GM19193 (cell line): ENCODE results near the gene PPP1R37.
A peak's percentile ranks its signal among the peaks of the same experiment; 100 is the strongest.

Experiments used
- POLR2A ChIP-seq: IDR thresholded peaks from 4 replicates; pipeline ENCODE4 v1.6.1; 2011; ENCODE audit not compliant: insufficient read depth, insufficient read length; ENCODE audit errors: extremely low read depth

The PPP1R37 gene

GRCh38 chr19:45063851-45064801, 28.9 kb upstream of the PPP1R37 start:
- TF ChIP-seq POLR2A: no peak

DNA sequence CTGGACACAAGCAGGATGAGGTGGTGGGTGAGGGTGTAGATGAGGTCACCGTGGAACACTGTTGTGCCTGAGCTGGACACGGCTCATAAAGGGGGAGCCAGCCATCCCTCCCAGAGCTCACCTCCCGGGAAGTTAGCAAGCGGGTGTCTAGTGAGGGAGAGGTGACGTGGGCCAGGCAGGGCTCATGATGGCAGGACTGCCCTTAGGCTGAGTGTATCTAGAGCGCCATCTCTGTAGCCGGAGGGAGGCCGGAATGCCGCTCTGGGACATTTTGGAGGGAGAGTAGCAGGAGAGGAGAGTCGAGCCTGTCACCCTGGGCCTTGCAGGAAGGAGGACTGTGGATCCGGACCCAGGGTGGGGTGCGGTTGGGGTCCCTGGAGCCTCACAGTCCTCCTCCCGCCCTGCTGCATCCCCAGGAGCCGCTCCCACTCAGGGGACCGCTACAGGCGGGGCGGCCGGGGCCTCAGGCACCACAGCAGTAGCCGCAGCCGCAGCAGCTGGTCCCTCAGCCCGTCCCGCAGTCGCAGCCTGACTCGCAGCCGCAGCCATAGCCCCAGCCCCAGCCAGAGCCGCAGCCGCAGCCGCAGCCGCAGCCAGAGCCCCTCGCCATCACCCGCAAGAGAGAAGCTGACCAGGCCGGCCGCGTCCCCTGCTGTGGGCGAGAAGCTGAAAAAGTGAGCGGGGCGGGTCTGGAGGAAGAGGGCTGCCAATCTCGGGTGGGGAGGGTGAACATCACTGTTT, 25.9 kb upstream of the PPP1R37 start:
- no peak for TF ChIP-seq POLR2A

DNA sequence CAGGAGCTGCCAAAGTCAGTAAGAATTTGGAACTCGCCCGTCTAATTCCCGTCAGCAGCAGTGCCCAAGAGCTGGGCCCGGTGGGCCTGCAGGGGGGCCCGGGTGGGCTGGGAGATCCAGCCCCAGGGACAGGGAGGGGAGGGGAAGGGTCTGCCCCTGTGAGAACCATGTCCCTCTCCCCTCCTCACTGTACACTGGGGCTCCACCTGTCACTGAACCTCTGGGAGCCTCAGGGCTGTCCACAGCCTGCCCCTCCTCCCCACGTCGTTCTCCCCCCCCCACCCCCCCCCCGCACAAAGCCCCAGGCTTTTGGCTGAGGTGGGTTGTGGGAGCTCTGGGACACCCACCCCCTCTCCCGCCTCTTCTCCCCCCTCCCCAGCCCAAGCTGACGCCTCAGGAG, 24.9 kb upstream of the PPP1R37 start:
- no peak for TF ChIP-seq POLR2A

DNA sequence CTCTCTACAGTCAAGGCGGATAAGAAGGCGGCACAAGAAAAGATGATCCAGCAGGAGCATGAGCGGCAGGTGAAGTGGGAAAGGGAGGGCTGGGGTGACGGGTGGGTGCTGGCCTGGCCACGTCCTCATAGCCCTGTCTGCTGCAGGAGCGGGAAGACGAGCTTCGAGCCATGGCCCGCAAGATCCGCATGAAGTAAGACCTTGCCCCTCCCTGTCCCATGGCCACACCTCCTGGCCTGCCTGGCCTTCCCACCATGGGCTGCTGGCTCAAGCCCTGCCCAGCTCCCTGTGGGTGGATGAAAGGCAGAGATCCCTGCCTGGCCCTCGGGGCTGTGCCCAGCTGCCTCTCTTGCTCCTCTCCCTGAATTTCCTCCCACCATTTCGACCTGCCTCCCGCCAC, 23.9 kb upstream of the PPP1R37 start:
- no peak for TF ChIP-seq POLR2A

DNA sequence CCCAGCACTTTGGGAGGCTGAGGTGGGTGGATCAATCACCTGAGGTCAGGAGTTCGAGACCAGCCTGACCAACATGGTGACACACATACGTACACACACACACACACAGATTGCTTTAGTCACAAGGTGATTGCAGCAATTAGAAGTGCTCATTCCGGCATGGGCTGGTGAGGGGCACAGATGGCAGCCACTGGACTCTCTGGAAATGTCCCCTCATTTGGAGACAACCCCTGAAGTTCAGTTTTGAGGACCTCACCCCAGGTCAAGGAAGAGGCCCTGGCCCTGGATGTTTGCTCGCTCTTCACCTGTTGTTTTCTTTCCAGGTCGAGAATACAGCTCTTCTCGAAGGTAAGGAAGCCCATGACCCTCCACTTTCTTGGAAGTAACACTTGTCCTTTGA, 22.8 kb upstream of the PPP1R37 start:
- TF ChIP-seq POLR2A: peak; percentile 24

- no peak for TF ChIP-seq POLR2A
Measured at GRCh38 chr19:45070861-45071544, 22.0 kb upstream of the PPP1R37 start.

DNA sequence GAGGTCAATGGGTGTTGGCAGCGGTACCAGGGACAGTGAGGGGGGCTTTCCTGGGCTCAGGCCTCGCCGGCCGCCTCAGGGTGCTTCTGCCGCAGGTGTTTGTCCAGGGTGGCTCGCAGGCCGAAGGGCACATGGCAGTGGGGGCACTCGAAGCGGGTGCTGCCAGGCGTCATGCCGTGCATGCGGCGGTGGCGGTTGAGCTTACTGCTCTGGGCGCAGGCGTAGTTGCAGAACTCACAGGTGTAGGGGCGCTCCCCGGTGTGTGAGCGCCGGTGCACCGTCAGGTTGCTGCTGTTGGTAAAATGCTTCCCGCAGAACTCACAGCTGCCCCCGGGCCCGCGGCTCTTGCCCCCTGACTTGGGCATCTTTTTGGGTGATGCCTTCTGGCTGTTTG, 21.4 kb upstream of the PPP1R37 start:
- TF ChIP-seq POLR2A: no peak

- no peak for TF ChIP-seq POLR2A
Measured at GRCh38 chr19:45071969-45072790, 20.8 kb upstream of the PPP1R37 start.

DNA sequence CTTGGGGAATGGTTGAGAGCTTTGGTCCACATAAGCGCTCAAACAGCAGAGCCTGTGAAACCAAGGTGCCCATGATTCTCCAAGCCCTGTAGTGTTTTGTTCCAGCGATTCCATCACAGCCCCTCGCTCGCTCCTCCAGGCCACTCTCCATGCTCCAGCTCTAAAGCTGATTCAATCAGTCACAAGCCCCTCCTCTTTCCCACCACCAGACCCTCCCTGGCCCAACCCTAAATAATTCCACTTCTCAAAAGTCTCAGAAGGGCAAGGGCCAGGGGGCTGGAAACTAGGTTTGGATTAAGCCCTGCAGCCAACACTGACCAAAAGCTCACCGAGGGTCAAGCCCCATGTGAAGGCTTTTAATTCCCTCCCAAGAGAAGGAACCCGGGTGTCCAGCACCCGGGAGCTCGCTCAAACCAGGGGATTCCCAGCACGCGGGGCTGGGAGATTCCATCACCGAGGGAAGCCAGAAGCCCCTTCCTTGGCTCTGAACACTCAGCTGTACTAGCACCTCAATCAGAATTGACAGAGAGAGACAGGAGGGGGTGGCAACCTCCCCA, 18.2 kb upstream of the PPP1R37 start:
- no peak for TF ChIP-seq POLR2A

GRCh38 chr19:45075301-45076028, 17.5 kb upstream of the PPP1R37 start:
- TF ChIP-seq POLR2A: peak; percentile 62

GRCh38 chr19:45076029-45076850, 16.7 kb upstream of the PPP1R37 start, which contains the start of gene ZNF296:
TSS of gene ZNF296 (minus strand) at chr19:45076478. CDS start at chr19:45076373, 105 bp downstream.
- peak; percentile 89 for TF ChIP-seq POLR2A
